ENCODE measurements around the gene RHOT2.
A peak's percentile ranks its signal among the peaks of the same experiment; 100 is the strongest.

RHOT2 gene

DNA sequence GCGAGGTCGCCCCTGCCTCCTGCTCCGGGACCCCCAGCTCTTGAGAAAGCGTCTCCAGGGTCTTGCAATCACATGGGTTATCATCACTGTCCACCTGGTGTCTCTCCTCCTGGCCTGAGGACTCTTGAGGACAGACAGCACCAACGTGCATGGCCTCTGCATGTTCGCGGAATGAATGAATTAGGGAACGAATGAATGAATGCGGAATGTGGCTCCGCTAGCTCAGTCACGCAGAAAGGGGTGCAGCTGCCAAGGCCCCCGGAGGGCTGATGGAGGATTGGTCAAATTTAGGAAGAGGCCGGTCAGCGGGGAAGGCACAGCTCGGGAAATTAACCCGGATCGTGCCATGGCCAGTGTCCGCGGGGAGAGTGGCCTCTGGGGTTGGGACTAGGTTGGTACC lies 34.4 kb downstream of the RHOT2 start:
- DNase-seq = no peak

DNA sequence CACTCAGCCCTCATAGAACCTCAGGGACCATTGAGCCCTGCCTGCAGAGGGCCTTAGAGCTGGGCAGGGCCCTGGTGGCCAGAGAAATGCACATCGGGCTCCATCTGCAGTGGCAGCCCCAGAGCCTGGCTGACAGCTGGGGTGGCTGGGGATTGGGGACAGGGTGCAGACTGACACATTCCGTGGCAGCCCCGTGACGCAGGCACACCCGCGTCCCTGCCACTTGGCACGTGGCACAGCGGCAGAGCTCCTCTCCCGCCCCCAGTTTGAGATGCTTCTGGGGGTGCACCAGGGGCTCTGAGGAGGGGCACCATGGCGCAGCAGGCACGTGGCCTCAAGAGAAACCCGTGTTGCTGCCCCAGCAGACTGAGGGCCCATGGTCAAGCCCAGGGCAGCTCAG lies 35.5 kb downstream of the RHOT2 start:
- DNase-seq = no peak

DNA sequence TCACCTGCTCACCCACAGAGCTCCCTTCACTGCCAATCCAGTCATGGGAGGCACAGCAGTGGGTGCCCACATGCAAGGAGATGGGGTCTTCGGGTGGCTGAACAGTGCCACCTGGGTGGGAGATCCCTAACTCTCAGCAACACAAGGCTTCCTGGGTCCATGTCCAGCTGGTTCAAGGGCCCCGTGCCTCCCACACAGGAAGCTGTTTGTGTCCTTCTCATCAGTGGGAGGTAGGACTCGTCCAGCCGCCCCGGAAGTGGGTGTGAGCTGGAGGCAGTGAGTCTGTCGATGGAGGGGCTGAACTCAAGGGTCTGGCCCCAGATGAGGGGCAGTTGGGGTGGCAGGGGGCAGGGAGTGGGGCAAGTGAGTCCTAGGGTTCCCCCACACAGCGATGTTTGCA lies 36.1 kb downstream of the RHOT2 start:
- DNase-seq = no peak

DNA sequence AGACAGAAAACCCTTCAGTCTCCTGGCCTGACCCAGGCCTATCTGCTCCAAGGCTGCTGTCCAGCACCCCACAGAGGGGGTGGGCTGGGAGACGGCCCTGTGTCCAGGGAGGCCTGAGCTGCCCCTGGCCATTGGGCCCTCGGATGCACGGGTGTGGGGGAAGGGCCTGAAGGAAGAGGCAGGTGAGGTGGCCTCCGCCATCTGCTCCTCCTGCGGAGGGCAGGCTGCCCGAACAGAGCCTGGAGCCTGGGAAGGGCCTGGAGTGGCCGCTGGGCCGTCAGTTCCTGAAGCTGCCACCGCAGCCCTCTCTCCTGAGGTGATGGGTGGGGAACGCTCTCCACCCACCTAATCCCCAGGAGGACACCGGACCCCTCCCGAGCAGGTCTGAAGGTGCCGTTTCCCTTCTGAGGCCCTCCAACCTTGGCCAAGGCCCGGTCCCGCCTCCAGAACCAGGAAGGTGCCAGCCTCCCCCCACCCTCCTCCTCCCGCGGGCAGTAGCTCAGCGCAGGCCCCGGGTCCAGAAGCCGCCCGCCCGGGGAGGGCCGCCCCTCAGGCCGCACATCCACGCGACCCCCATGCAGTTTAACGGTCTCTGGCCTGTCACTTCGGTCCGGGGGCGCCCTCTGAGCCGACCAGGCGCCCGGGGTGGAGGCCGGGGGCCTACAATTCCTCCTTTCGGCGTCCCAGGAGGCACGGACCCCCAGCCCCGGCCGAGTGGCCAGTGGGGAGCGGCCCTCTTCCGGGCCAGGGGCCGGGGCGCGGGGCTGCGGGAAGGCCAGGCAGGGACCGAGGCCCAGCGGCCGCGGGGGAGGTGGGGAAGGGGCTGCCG lies 36.8 kb downstream of the RHOT2 start:
- no peak for DNase-seq

DNA sequence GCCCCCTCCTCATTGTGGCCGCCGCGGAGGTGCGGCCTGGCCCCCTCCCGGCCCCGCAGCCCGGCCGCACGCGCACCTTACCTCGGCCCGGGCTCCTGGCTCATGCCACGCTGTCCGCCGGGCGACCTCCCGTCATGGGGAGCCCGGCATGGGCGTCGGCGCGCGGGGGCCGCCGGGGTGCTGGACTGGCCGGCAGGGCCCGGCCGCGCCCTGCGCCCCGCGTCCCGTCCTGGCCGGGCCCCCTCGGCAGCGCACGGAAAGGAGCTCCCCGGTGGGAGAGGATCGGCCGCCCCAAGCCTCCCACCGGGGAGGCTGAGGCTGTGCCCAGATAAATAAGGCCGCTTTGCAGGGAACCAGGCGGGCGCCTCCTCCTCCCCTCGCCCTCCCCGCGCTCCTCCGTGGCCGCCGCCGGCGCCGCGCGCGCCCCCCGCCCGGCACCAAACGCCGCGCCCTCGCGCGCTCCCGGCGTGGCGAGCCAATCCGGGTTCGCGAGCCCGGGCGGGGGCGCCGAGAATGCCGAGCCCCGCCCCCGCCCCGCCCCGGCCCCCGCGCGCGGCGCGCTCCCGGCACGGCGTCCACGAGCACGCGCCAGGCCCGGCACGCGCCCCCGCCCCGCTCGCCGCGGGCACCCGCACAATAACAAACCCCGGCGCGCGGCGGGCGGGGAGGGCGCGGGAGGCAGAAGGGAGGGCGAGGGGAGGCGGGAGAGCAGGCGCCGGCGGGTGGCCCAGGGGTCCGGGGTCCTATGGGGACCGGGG lies 37.7 kb downstream of the RHOT2 start, which contains the start of gene FBXL16:
Gene FBXL16, minus strand, starts transcription at position 371 of the 758 bp plus-strand sequence. CDS start 8,396 bp downstream, outside the sequence.
- no peak for DNase-seq

DNA sequence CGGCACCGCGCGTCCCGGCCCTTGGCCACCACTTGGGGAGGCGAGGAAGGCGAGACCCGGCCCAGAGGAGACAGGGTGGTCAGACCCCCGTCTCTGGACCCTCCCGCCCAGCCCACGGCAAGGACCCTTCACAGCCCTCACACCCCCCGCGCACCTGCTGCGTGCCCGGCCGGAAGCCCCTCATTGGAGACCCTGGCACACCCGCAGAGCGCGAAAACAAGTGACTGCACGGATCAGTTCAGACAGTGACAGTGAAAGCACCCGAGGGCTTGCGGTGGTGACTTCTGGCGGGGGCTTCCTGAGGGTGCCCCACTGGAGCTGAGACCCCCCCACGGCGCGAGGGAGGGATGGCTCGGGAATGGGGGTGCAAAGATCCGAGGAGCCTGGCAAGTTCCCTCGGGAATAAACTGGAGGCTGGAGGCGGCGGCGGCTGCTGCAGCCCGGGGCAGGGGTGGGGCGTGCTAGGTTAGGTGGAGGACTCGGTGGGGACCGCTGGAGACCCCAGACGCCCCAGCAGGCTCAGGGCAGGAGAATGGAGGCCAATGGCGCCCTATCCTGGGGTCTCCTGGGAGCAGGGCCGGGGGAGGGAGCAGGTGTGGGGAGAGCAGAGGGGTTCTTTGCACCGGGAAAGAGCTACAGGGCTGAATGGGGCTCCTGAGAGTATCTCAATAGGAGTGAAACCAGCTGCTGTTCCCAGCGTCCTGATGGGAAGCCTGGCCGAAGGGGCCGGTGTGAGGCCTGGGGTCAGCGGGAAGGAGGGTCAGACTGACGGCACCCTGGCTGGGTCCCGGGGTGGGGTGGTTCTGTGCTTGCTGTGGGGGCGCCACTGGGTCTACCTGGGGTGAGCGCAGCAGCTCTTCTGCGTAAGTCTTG lies 38.5 kb downstream of the RHOT2 start:
- DNase-seq = no peak

DNA sequence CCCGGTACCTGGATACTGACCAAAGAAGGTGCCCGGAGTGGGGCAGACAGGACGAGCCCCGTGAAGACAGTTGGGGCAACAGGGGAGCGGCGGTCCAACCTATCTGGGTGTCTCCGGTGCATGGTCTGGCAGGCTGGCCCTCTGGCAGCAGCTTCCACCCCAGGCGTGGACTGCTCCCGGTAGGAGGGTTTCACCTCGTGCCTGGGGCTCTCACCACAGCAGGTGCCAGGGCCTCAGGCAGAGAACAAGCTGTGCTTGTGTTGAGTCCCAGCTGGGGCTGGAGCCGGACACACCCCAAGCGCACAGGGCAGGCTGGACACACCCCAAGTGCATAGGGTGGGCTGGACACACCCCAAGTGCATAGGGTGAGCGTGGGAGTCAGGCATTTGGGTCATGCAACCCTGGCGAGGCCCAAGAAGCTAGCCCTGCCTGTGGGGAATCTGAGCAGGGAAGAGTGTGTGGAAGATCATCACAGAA lies 39.2 kb downstream of the RHOT2 start:
- no peak for DNase-seq

DNA sequence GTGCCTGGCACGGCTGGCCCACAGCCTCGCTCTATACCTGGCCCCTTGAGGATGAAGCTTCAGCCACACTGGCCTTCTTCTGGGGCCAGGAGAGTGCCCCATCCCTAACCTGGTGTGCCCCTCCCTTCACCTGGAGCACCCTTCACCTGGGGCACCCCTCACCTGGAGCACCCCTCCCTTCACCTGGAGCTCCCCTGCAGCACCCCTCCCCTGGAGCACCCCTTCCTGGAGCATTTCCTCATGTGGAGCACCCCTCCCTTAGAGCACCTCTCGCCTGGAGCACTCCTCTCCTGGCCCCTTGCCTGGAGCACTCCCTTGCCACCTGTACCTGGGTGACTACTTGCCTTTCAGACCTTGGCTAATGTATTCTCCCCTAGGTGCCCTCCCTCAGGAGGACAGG lies 40.1 kb downstream of the RHOT2 start:
- DNase-seq = no peak

DNA sequence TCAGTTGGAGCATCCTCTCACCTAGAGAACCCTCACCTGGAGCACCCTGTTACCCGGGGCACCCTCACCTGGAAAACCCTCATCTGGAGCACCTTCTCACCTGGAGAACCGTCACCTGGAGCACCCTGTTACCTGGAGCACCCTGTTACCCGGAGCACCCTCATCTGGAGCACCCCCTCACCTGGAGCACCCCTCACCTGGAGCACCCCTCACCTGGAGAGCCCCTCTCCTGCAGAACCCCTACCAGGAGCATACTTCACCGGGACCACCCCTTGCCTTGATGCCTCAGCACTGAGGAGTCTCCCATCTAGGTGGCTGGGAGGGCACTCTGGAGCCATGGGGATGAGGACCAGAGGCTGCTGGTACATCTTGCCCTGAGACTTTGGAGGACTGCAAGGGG lies 41.0 kb downstream of the RHOT2 start:
- DNase-seq = no peak

DNA sequence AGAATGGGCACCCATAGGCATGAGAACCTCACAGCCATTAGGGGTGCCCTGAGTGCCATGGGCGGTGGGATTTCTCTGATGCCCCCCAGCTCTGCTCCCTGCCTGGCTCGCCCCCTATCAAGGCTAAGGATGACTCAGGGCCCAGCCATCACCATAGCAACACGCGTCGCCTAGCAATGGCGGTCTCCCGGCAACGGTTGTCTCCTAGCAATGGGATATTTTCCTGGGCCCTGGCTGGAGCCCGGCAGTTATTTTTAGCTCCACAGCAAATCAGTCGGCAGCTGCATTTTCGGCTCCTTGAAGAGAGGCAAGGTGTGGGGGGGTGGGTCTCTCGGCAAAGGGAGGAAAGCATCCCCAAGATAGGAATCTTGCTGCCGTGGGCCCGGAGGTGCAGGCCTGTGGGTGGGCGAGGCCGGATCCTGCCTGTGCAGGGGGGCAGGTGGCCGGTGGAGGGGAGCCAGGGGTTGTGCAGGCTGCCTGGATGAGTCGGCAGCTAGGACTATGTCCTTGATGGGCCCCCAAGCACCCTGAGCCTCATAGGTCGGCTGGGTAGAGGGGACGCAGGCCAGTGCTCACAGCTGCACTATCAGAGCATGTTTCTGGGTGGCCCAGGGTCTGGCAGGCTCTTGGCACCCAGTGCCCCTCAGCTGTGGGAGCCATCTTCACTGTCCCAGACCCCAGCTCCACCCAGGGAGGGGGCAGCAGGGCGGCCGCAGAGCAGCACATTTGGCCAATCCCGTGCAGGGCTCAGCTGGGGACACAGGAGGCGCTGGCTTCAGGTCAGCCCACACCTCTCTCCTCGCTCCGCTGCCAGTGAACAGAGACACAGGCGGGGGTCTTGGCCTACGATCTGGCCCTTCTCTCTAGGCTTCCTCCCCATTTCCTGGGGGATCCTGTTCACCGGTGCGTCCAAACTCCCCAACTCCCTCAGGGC lies 41.9 kb downstream of the RHOT2 start:
- DNase-seq = no peak

DNA sequence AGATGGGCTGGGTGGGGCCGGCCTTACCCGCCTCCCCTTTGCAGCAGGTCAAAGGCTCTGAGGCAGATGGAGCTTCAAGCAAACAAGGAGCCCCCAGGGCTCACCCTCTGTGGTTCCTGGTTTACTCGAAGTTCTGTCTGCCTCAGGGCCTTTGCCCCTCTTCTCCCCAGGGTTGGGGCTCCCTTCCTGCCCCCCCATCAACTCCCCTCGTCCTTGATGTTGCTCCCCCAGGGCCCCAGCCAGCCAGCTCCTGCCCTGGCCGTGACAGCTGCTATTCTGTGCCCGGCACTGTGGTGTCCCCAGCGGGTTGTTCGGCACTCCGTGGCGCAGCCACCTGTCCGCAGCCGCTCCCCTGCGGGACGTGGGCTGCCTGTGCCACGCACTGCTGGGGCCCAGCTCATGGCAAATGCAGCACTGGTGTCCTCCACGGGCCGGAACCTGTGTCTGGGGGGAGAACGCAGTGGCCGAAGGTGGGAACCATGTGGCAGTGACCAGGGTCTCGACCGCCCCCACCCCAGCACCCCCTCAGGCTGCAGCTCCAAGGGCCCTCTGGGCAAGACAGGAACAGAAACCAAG lies 42.7 kb downstream of the RHOT2 start:
- DNase-seq = no peak

DNA sequence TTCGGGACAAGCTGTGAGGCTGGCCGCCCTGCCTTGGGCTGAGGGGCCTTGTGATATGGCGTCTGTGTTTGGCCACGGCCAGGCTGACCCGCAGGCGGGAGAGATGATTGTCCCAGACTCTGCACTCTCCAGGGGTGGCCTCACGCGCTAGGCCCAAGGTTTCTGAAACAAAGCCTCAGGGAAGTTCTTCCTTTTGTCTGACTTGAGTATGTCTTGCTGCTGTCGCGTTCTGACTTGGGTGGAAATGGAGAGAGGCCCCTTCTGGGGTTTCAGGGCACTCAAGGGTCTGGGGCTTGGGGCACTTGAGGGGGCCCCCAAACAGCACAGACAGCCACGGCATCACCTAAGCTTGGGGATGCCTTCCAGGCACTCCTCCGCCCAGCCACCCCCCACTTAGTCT lies 43.2 kb downstream of the RHOT2 start:
- no peak for DNase-seq

DNA sequence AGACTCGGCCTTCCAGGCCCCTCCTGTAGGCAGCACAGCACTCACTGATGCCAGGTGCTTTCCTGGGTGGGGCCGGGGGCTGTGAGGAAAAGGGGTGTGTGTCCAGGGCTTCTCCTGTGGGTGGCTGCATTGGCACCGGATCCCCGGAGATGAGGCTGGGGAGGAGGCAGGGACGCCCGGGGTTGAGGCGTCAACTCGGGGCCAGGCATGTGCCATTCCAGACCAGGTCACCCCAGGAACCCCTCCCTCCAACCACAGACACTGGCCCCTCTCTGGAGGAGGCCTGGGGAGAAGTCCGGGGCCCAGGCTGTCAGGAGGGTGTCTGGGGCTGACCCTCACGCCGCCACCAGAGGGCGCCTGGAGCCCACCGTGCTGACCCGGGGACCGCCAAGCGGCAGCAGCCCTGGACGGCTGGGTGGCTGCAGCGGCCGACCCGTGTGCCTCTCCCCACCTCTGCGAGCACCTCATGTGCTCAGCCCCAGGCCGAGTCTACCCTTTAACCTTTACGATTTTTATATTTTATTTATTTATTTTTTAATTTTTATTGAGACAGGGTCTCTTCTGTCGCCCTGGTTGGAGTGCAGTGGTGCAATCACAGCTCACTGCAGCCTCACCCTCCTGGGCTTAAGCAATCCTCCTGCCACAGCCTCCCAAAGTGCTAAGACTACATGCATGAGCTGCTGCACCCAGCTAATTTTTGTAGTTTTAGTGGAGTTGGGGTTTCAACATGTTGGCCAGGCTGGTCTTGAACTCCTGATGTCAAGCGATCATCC lies 43.8 kb downstream of the RHOT2 start:
- peak; percentile 92 for DNase-seq

DNA sequence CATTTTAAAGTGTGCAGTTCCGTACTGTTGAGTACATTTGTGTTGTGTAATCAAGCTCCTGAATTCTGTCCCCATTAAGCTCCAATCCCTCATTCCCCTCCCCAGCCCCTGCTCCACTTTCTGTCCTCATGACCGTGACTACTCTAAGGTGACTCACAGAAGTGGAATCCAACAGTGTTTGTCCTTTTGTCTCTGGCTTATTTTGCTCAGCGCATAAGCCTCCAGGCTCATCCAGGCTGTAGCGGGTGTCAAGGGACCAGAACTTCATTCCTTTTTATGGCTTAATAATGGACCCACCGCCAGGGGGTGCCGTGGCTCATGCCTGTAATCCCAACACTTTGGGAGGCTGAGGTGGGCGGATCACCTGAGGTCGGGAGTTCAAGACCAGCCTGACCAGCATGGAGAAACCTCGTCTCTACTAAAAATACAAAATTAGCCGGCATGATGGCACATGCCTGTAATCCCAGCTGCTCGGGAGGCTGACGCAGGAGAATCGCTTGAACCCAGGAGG lies 44.9 kb downstream of the RHOT2 start:
- peak; percentile 81 for DNase-seq

DNA sequence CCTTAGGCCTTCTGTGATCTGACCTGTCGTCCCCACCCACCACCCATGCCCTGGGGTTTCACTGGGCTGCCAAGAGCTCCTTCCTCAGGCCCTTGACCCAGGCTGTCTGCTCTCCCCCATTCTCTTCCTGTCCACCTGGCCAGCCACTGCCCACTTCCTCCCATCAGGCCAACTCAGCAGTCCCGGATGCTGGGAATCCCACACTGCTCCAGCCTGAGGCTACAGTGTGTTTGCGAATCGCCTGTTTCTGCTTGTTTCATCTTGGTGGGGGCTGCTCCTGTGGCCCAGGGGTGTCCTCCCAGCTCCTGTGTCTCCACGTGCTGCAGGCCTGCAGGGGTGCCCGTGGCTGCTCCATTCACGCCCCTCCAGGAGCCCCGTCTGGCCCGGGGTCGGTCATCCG lies 46.1 kb downstream of the RHOT2 start:
- DNase-seq = no peak

DNA sequence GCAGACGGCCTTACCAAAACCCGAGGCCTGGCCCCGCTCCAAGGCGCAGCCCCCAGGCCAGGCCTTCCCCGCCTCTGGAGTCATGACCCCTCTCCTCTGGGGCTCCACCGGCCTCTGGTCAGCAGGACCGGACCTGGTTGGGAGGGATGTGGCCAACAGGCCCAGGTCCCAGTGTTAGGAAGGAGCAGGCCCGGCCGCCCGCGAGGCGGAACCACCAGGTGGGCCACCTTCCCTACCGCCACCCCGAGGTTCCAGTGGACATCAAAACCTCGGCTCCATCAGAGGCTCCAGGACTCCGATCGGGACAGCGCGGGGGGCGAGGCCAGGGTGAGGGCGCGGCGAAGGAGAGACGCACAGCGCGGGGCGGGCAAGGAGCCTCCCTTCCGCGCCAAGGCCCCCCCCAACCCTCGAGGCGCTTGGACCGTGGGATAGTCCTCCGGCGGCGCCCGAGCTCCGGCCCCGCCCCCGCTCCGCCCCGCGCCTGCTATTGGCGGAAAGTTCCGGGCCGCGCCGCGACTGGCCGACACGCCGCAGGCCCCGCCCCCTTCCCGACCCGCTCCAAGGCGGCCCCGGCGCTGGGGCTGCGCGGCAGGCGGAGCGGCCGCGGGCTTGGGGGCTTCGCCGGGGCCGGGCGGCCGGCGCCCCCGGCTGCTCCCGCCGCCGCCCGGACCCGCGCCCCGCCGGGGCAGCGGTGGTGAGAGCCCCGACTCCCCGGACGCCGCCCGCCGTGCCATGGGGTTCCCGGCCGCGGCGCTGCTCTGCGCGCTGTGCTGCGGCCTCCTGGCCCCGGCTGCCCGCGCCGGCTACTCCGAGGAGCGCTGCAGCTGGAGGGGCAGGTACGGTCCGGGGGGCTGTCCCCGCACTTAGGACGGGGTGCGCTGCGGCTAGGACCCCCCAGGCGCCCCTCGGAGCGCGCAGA lies 46.9 kb downstream of the RHOT2 start, which contains the start of gene METRN:
Gene METRN, plus strand, starts transcription at position 561 of the 919 bp plus-strand sequence. Its CDS starts 172 bp downstream, at position 733.
- peak; percentile 96 for DNase-seq

DNA sequence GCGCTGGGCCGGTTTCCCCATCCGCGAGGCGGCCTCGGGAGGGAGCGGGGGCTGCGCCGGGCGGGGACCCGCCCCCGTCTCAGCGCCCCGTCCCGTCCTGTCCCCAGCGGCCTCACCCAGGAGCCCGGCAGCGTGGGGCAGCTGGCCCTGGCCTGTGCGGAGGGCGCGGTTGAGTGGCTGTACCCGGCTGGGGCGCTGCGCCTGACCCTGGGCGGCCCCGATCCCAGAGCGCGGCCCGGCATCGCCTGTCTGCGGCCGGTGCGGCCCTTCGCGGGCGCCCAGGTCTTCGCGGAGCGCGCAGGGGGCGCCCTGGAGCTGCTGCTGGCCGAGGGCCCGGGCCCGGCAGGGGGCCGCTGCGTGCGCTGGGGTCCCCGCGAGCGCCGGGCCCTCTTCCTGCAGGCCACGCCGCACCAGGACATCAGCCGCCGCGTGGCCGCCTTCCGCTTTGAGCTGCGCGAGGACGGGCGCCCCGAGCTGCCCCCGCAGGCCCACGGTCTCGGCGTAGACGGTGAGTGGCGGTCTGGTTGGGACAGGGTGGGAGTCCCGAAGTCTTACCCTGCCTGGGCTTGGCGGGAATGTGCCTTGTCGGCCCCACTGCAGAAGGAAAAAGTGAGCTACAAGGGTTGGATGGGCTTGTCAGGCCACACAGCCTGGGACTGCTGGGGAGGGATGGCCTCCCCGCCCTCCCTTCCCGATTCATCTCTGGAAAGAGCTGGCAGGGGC lies 47.7 kb downstream of the RHOT2 start:
- DNase-seq = peak; percentile 68

DNA sequence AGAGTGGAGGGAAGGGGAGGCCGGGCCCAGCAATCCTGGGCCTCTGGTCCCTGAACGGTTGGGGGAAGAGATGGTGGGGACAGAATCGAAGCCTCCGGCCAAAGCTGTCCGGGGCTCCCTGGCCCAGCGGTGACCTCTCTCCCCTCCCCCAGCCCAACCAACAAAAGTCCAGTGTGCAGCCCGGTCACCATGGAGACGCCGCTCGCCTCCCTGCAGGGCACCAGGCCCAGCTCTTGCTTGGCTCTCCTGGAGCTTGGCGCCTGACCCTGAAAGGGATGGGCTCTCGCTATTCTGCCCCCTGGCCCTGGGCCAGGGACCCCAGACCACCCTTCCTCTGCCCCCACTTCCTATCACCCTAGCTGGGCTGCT lies 48.3 kb downstream of the RHOT2 start:
- DNase-seq = no peak

Data from activated effector memory CD4-positive, alpha-beta T cell treated with anti-CD3 and anti-CD28 coated beads, Interleukin-2, amount 50 U/mL, for 16 hours (primary cell).